Erythroblast (primary cell): ENCODE results near the gene CCDC172.

Experiments
- DNase-seq, 2 experiments: peaks; one replicate each; lab custom pipeline; 2025; lab: John Stamatoyannopoulos, UW
- POLR2A ChIP-seq: IDR thresholded peaks from 2 replicates; pipeline ENCODE4 v1.6.1; 2011; ENCODE audit warnings: mild to moderate bottlenecking, low read length

CCDC172 gene

GRCh38 chr10:116429288-116429977 lies 105.2 kb downstream of the CCDC172 start:
- TF ChIP-seq POLR2A = no peak
- DNase-seq = no peak
